CD4-positive, alpha-beta T cell treated with Interleukin-17A for 1 hour (primary cell): ENCODE measurements around the gene PURA.

Source experiments
- DNase-seq: peaks from one replicate; pipeline ENCODE4 v3.0.0-alpha.2; 2020

PURA gene

DNA sequence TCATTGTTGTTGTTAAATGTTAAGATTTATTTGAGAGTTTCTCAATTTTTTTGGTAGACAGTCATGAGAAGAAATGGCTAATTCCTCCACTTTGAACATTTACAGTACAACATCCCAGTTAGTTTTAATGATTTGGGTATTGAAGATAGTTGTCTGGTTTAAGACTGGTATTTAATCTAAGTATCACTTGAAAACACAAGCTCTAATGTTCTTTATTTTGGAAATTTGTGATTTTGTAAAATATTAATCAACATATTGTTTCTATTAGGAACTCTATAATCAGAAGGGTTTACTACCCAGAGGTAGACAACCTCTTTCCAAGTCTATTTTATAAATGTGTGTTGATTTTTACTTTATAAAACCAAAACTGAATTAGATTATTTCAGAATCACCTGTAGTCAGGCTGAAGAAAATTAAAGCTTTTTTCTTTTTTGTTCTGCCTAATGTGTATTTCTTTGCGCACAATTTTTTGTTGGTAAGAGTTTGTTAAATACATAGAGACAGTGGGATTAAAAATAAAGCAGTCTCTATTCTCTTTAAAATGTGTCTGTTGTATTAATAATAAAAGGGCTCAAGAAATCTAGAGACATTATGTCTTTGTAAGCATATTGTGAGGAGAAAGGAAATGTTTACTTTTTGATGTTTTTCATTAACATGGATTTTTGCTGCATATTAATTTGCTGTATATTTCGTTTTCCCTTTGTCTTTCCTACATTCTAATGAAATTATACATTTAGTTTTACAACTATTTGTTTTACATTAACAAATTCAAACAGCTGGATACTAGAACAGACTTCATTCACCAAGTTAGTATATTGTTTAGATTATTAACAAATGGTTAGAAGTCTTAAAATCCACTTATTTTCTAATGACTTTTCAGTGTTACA lies 3.9 kb upstream of the PURA start:
- DNase-seq, result no peak

GRCh38 chr5:140110646-140110957 lies 3.3 kb upstream of the PURA start:
- DNase-seq, result no peak

DNA sequence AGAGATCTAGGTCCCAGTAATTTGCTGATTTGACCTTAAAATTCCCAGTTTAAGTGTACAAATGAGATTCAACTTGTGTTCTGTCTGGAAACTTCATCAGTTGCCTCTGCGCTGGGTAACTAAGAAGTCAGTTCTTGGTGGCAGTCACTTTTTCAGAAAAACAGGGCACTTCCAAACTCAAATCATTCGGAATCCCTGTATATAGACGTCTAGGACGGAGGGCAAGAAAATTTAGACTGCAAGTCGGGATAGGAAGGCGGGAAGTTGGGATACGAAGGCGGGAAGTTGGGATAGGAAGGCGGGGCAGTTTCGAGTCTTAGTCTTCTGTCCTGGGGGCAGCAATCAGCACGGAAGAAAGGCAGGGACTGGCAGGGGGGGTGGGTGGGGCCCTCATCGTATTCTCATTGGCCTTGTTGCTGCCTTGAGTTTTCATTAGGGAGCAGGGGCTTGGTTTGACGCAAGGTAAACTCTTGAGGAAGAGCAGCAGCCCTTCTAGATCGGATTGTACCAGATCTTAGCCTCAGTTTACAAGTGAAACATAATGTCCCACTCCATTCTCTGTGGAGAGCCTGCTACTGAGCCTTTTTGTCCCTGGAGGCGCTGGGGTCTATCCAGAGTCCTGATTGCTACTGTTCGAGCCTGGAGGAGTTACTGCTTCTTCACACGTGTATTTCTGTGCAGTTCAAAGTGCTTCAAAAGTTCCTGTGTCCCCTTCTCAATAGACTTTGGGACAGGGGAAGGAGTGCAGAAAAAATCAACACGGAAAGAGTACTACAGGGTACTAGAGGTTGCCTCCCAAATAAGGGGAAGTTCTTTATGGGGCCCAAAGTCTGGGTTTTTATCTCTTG lies 2.7 kb upstream of the PURA start:
- no peak for DNase-seq

DNA sequence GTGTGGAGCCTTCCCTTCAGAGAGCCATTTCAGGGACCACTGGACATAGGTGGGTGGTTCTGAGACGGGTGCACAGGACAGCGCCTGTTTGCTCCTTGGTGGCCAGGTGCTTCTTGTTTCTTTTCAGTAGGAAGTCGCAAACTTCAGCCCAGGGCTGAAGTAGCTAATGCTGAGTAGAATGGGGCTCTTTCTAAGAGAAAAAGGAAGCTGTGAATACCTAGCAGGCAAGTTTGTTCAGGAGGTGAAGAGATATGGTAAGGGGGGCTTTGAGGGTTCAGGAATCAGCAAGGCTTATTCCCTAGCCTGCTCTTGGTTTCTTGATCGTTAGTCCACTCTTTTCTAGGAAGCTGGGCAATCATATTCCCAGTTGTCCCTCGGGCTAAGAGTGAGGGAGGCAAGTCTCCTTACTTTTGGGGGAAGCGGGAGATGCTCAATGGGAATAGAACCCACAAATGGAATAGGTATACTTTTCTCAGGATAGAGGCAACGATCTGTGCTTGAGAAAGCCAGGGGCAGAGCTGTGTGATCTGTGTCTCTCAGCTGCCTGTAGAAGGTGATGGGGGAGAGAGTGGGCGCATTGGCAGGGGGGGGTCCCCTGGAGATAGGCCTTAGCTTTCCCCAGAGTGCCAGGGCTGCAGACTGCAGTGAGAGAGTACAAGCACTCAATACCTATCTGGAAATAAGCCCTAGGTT lies 1.9 kb upstream of the PURA start:
- no peak for DNase-seq

GRCh38 chr5:140112685-140113179 lies 1.2 kb upstream of the PURA start:
- no peak for DNase-seq

GRCh38 chr5:140113180-140113698 lies 670 bp upstream of the PURA start:
- DNase-seq, result peak; percentile 31

DNA sequence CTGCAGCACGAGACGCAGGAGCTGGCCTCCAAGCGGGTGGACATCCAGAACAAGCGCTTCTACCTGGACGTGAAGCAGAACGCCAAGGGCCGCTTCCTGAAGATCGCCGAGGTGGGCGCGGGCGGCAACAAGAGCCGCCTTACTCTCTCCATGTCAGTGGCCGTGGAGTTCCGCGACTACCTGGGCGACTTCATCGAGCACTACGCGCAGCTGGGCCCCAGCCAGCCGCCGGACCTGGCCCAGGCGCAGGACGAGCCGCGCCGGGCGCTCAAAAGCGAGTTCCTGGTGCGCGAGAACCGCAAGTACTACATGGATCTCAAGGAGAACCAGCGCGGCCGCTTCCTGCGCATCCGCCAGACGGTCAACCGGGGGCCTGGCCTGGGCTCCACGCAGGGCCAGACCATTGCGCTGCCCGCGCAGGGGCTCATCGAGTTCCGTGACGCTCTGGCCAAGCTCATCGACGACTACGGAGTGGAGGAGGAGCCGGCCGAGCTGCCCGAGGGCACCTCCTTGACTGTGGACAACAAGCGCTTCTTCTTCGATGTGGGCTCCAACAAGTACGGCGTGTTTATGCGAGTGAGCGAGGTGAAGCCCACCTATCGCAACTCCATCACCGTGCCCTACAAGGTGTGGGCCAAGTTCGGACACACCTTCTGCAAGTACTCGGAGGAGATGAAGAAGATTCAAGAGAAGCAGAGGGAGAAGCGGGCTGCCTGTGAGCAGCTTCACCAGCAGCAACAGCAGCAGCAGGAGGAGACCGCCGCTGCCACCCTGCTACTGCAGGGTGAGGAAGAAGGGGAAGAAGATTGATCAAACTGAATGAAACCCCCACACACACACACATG lies 654 bp downstream of the PURA start:
- DNase-seq, result peak; percentile 43

DNA sequence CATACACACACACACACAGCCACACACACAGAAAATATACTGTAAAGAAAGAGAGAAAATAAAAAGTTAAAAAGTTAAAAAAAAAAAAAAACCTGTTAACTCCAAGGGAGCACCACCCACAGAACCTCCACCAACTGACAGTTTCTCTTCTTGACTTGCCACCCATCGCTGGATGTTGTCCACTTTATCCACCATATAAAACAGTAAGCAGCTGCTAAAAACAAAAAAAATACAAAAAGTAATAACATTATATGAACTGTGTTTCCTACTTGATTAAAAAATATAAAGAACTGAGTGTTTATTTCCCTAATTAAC lies 1.2 kb downstream of the PURA start:
- no peak for DNase-seq

GRCh38 chr5:140116716-140117115 lies 2.8 kb downstream of the PURA start:
- no peak for DNase-seq

- DNase-seq, result no peak
Measured at GRCh38 chr5:140117523-140117922, 3.6 kb downstream of the PURA start.

DNA sequence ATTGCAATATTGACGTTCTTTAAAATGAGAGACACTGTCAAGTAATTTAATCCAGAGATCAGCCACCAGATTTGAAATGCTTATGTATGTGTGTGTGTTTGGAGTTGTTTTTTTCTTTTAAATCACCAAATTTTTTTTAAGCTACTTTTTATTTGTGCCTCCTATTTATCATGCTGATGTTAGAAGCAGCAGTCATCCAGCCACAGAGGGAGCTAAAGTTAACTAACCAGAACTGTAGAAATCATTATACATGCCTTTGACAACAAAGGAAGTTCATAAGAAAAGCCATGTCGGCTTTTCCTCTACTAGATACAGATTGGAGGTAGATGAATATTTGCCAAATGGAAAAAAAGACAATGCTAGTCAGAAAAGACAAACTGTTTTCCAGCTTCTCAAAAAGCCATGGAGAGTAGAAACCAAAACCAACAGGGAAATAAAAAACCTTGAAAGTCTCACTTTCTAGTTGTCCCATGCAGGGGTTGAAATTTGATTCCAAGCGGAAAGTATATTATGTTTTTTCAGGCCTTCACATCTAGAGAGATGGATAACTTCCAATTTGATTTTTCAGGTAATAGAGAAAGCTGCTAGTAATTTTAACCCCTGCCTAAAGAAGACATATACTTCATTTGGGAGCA lies 4.5 kb downstream of the PURA start:
- no peak for DNase-seq

- no peak for DNase-seq
Measured at GRCh38 chr5:140125637-140126036, 11.7 kb downstream of the PURA start, which contains the start of gene IGIP. TSS of gene IGIP (plus strand) at chr5:140125937. CDS start at chr5:140128477, 2,540 bp downstream.

DNA sequence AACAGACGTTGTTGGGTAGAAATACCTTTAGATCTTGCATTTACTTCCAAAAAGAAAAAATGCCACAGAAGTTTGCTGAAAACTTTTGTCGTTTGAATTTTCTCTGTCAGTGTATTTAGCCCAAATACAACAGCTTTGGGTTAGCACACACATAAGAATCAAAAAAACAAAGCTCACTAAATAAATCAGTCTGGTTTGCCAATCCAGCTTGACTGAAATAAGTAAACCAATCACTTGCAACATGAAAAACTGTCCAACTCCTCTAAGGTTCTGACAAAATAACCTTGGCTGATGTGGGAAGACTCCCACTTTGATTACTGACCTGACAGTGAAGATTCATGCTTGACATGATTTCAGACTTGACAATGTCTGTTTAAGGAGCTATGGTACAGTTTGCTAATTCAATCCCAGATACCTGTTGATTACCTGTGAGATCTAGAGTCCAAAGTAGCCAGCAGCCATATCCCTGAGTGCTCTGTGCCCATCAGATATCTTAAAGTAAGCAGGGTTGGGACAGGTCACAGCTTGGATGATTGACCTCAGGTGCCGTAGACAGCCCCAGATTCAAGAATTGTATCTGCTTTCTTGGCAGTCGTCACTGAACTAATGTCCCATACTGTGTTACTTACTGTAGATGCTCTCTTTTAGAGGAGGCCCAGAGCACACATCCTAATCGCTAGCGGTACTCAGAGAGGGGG lies 12.6 kb downstream of the PURA start:
- no peak for DNase-seq

DNA sequence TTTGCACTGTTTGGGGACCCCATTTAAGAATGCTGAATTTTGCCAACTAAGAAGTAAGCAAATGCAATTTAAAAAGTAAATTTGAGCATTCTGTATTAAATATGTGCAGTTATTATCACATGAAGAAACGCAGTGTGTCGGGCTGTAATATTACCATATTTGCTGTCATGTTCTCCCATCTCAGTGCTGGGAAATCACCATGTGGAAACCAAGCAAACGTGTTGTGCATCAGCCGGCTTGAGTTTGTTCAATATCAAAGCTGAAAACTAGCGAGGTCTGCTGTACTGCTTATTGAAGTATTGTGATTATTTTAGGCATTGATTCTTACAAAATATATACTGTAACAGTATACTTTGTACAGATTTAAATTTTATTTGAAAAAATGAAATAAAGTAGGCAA lies 14.5 kb downstream of the PURA start:
- no peak for DNase-seq

- DNase-seq, result no peak
Measured at GRCh38 chr5:140130949-140131733, 17.2 kb downstream of the PURA start.

GRCh38 chr5:140131967-140132409 lies 18.1 kb downstream of the PURA start:
- no peak for DNase-seq

DNA sequence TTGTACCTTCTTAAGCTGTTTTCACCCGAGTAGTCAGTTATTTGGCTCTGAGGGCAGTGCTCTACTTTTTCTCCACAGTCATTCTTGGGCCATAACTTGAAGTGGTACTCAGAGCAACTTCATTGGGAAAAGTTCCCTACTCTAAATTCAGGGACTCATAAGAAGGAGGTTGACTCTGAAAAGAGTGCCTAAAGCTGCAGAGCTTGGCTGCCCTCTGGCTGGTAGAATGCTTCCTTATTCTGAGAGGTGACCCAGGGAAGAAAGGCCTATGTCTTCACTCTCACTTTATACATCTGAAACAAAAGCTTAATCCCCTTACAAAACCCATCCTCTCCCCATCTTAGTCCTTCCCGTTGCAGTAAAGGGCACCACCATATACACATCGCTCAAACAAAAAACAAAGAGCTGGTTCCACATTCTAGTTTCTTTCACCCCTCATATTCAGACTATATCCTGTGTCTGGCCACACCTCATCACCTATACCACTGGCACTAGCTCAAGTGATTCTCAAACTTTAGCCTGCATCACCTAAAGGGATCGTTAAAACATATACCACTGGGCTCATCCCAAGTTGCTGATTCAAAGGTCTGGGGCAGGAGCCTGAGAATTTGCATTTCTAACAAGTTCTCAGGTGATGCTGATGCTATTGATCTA lies 19.7 kb downstream of the PURA start:
- DNase-seq, result no peak

- no peak for DNase-seq
Measured at GRCh38 chr5:140134277-140134935, 20.5 kb downstream of the PURA start.

DNA sequence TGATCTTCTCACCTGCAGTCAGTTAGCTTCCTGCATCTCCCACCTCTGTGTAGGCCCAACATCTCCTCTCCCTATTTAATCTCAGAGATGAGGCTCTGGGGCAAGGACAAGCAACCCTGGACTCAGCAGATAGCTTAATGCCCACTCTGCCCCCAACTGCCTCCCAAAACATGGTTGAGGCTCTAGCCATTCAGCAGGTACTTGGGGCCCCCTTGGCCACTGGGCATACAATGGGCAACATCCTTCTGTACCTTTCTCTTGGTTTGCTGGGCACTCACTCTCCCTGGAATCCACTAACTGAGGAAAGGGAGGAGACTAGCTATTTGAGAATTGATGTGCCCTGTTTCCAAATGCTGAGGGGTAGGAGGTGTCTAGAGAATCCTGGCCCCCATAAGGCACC lies 21.2 kb downstream of the PURA start:
- DNase-seq, result no peak
